Endodermal cell (in vitro differentiated cells): ENCODE results near the gene FAM168A. TPM values are rescaled to one million over a fixed set of nuclear protein-coding genes. Genes with fewer than 3 reads are reported as not detected.

ENCODE experiments used
- DNase-seq: peaks from one replicate; pipeline ENCODE4 v3.0.0-alpha.2; 2017
- H3K27ac ChIP-seq: 2 replicates; pipeline ENCODE4 v1.5.1; 2013; ENCODE audit warnings: mild to moderate bottlenecking, low read depth, low read length, moderate library complexity
- H3K27me3 ChIP-seq: 2 replicates; pipeline ENCODE4 v1.6.1; 2013; ENCODE audit warnings: mild to moderate bottlenecking, low read length, moderate library complexity; ENCODE audit not compliant: insufficient read depth, control insufficient read depth, poor library complexity, severe bottlenecking
- H3K36me3 ChIP-seq: 2 replicates; pipeline ENCODE4 v1.7.0; 2013; ENCODE audit warnings: mild to moderate bottlenecking, low read length, moderate library complexity; ENCODE audit not compliant: control insufficient read depth, insufficient read depth
- H3K4me1 ChIP-seq: one replicate; pipeline ENCODE4 v1.7.0; 2013; ENCODE audit warnings: low read length; ENCODE audit not compliant: control insufficient read depth, insufficient read depth
- H3K4me3 ChIP-seq: 2 replicates; pipeline ENCODE4 v1.5.1; 2013; ENCODE audit warnings: mild to moderate bottlenecking, low read length, moderate library complexity
- H3K9ac ChIP-seq: 2 replicates; pipeline ENCODE4 v1.6.1; 2013; ENCODE audit warnings: mild to moderate bottlenecking, low read length, moderate library complexity; ENCODE audit not compliant: poor library complexity, severe bottlenecking; ENCODE audit errors: extremely low read depth
- H3K9me3 ChIP-seq: 2 replicates; pipeline ENCODE4 v1.6.1; 2013; ENCODE audit warnings: mild to moderate bottlenecking, low read length, moderate library complexity; ENCODE audit not compliant: control insufficient read depth
- H3K27ac Mint-ChIP-seq: 2 replicates; pipeline ENCODE4 v1.8.0; 2020; ENCODE audit warnings: mixed read lengths
- H3K27me3 Mint-ChIP-seq: 2 replicates; pipeline ENCODE4 v1.8.0; 2021; ENCODE audit warnings: mild to moderate bottlenecking, mixed read lengths; ENCODE audit not compliant: insufficient read depth
- H3K36me3 Mint-ChIP-seq: 2 replicates; pipeline ENCODE4 v1.8.0; 2020; ENCODE audit warnings: low read depth, mixed read lengths
- H3K4me1 Mint-ChIP-seq: 2 replicates; pipeline ENCODE4 v1.8.0; 2020; ENCODE audit warnings: mixed read lengths
- H3K4me3 Mint-ChIP-seq: 2 replicates; pipeline ENCODE4 v1.8.0; 2020; ENCODE audit warnings: mild to moderate bottlenecking, moderate library complexity, mixed read lengths
- H3K9me3 Mint-ChIP-seq: 2 replicates; pipeline ENCODE4 v1.8.0; 2020; ENCODE audit warnings: mild to moderate bottlenecking, mixed read lengths
- CTCF ChIP-seq: fragments of 200-600 bp; sonication (generic); conservative IDR thresholded peaks from 2 replicates; pipeline ENCODE4 v1.5.0; 2021; ENCODE audit warnings: antibody characterized with exemption, mild to moderate bottlenecking
- WGBS, 2 experiments: methylation state at CpG; one replicate each; pipeline versions ENCODE4 v1.1.5 to v1.1.7; 2013; ENCODE audit warnings: missing lambda C conversion rate in 2 of 2, mixed read lengths in 1 of 2; ENCODE audit not compliant: insufficient coverage in 1 of 2, insufficient read length in 1 of 2; 5-methylcytosine and 5-hydroxymethylcytosine counted together
- total RNA-seq, 2 donors: library from RNA; stranded (reverse); fragmentation: NEBNext Ultra II Directional in 1 of 2; extraction: Animal tissue kit (Norgen Biotek cat#: 25700) in 1 of 2; gene quantifications; 2 replicates in 1 of 2; 3 replicates in 1 of 2; pipeline ENCODE4 v1.2.1, GENCODE V29; 2021

The FAM168A gene
- total RNA-seq, 2 donors from 2014 or later: 27.4 to 31.6 TPM

GRCh38 chr11:73465871-73466270 lies 132.0 kb downstream of the FAM168A start:
- Histone ChIP-seq H3K27ac (no peak overlapping the region), H3K36me3 (no peaks in the 10 kb centered on the region), H3K4me3 (no peak overlapping the region), H3K4me1 (no peaks in the 10 kb centered on the region), H3K9ac (no peak overlapping the region), H3K9me3 (no peaks in the 10 kb centered on the region), H3K27me3 (no peaks in the 10 kb centered on the region)
- Mint-ChIP-seq H3K27ac (no peak overlapping the region), H3K9me3 (no peaks in the 10 kb centered on the region), H3K27me3 (no peaks in the 10 kb centered on the region), H3K36me3 (peaks cover 2% of the 10 kb centered on the region), H3K4me1 (peaks cover 2% of the 10 kb centered on the region), H3K4me3 (no peak overlapping the region)
- DNase-seq: no peak
- WGBS, 2 experiments: 95 to 100% methylated on average over 1 of the region's 1 CpG
- no peak for TF ChIP-seq CTCF

- no peak overlapping the region for H3K4me3 Mint-ChIP-seq
- Histone ChIP-seq H3K9ac (no peak overlapping the region), H3K4me3 (no peak overlapping the region), H3K4me1 (no peaks in the 10 kb centered on the region), H3K27ac (no peak overlapping the region), H3K36me3 (no peaks in the 10 kb centered on the region), H3K27me3 (no peaks in the 10 kb centered on the region), H3K9me3 (no peaks in the 10 kb centered on the region)
- H3K27me3 Mint-ChIP-seq: no peaks in the 10 kb centered on the region
- peaks cover 2% of the 10 kb centered on the region for H3K4me1 Mint-ChIP-seq
- H3K27ac Mint-ChIP-seq: no peak overlapping the region
- no peak for DNase-seq
- 95 to 100% methylated on average over 2 to 3 of the region's 3 CpGs for WGBS, 2 experiments
- no peaks in the 10 kb centered on the region for H3K9me3 Mint-ChIP-seq
- no peak for TF ChIP-seq CTCF
- peaks cover 4% of the 10 kb centered on the region for H3K36me3 Mint-ChIP-seq
Measured at GRCh38 chr11:73465023-73465675, 132.8 kb downstream of the FAM168A start.

GRCh38 chr11:73464347-73464746 lies 133.6 kb downstream of the FAM168A start:
- Mint-ChIP-seq H3K4me1 (peaks cover 2% of the 10 kb centered on the region), H3K4me3 (no peak overlapping the region), H3K9me3 (no peaks in the 10 kb centered on the region), H3K36me3 (peaks cover 5% of the 10 kb centered on the region), H3K27me3 (no peaks in the 10 kb centered on the region), H3K27ac (no peak overlapping the region)
- Histone ChIP-seq H3K27ac (no peak overlapping the region), H3K9me3 (no peaks in the 10 kb centered on the region), H3K9ac (no peak overlapping the region), H3K4me1 (no peaks in the 10 kb centered on the region), H3K27me3 (no peaks in the 10 kb centered on the region), H3K36me3 (no peaks in the 10 kb centered on the region), H3K4me3 (no peak overlapping the region)
- no peak for TF ChIP-seq CTCF
- 90 to 100% methylated on average over 1 to 2 of the region's 2 CpGs for WGBS, 2 experiments
- DNase-seq: no peak
